IMR-90 (cell line): ENCODE results near the gene MAML2. TPM values are rescaled to one million over a fixed set of nuclear protein-coding genes. Genes with fewer than 3 reads are reported as not detected.

Source experiments
- ATAC-seq: fragments of 200-7000 bp; cut with Tn5 transposase; 2 replicates; pipeline ENCODE4 v1.9.1; 2020; ENCODE audit warnings: low read depth, mild to moderate bottlenecking, moderate library complexity
- BruUV-seq: library from RNA; stranded (reverse); fragments of 400-500 nt; replicated peaks from 2 replicates; lab custom pipeline; 2021; lab: Mats Ljungman, UMichigan
- CTCF ChIA-PET: fragments of 300-600 bp; formaldehyde crosslinking; extraction: SDS; loops from one replicate; lab custom pipeline; 2021; ENCODE audit warnings: antibody characterized with exemption; lab: Yijun Ruan, JAX
- POLR2A ChIA-PET: fragments of 300-600 bp; sonication (Branson Sonifier 250); formaldehyde crosslinking; loops from one replicate; lab custom pipeline; 2022; ENCODE audit warnings: antibody characterized with exemption; ENCODE audit not compliant: unreplicated experiment; lab: Charles Lee
- DNase-seq: peaks from one replicate; pipeline ENCODE4 v3.0.0; 2013
- H2AFZ ChIP-seq: replicated peaks from 2 replicates; pipeline ENCODE3; 2013; ENCODE audit warnings: low read length, mild to moderate bottlenecking; ENCODE audit not compliant: poor library complexity
- H2AK5ac ChIP-seq: 2 replicates; pipeline ENCODE4 v1.6.1; 2013; ENCODE audit warnings: low read depth, low read length, inconsistent platforms
- H2AK9ac ChIP-seq: replicated peaks from 2 replicates; pipeline ENCODE3; 2013; ENCODE audit warnings: mild to moderate bottlenecking, low read depth, low read length, moderate library complexity; ENCODE audit not compliant: poor library complexity
- H2BK120ac ChIP-seq: 2 replicates; pipeline ENCODE4 v1.6.1; 2013; ENCODE audit warnings: low read depth, low read length, inconsistent platforms
- H2BK15ac ChIP-seq: 3 replicates; pipeline ENCODE4 v1.6.1; 2013; ENCODE audit warnings: low read depth, low read length, inconsistent platforms
- H2BK20ac ChIP-seq: 2 replicates; pipeline ENCODE4 v1.6.1; 2013; ENCODE audit warnings: low read depth, mild to moderate bottlenecking, inconsistent platforms, low read length, moderate library complexity
- H2BK5ac ChIP-seq: 2 replicates; pipeline ENCODE4 v1.6.1; 2013; ENCODE audit warnings: mild to moderate bottlenecking, low read depth, low read length, inconsistent platforms; ENCODE audit not compliant: poor library complexity, severe bottlenecking
- H3K14ac ChIP-seq: replicated peaks from 2 replicates; pipeline ENCODE4 v1.6.1; 2013; ENCODE audit warnings: low read depth, low read length, inconsistent platforms
- H3K18ac ChIP-seq: 2 replicates; pipeline ENCODE4 v1.6.1; 2013; ENCODE audit warnings: low read depth, low read length, control low read depth
- H3K23ac ChIP-seq: 2 replicates; pipeline ENCODE4 v1.6.1; 2013; ENCODE audit warnings: low read depth, low read length, inconsistent platforms
- H3K27ac ChIP-seq: 2 replicates; pipeline ENCODE4 v1.5.1; 2013; ENCODE audit warnings: mild to moderate bottlenecking, control low read depth, low read length; ENCODE audit not compliant: insufficient read depth
- H3K27me3 ChIP-seq: 2 replicates; pipeline ENCODE4 v1.6.1; 2013; ENCODE audit warnings: low read length; ENCODE audit not compliant: control insufficient read depth, insufficient read depth
- H3K36me3 ChIP-seq: 2 replicates; pipeline ENCODE4 v1.6.1; 2013; ENCODE audit warnings: low read length, mixed read lengths; ENCODE audit not compliant: control insufficient read depth, insufficient read depth
- H3K4ac ChIP-seq: 2 replicates; pipeline ENCODE4 v1.6.1; 2013; ENCODE audit warnings: low read depth, low read length, inconsistent platforms
- H3K4me1 ChIP-seq: 2 replicates; pipeline ENCODE4 v1.6.1; 2013; ENCODE audit warnings: low read length, mixed read lengths; ENCODE audit not compliant: control insufficient read depth, insufficient read depth
- H3K4me2 ChIP-seq: 2 replicates; pipeline ENCODE4 v1.6.1; 2013; ENCODE audit warnings: low read depth, mild to moderate bottlenecking, control low read depth, low read length, moderate library complexity
- H3K4me3 ChIP-seq: 2 replicates; pipeline ENCODE4 v1.5.1; 2013; ENCODE audit warnings: low read depth, mild to moderate bottlenecking, control low read depth, low read length, moderate library complexity; ENCODE audit not compliant: insufficient read depth
- H3K56ac ChIP-seq: 2 replicates; pipeline ENCODE4 v1.6.1; 2013; ENCODE audit warnings: low read length, inconsistent platforms; ENCODE audit not compliant: insufficient read depth; ENCODE audit errors: extremely low read depth
- H3K79me1 ChIP-seq, 2 experiments: 2 replicates each; pipeline ENCODE4 v1.6.1; 2013; ENCODE audit warnings: low read length in 2 of 2, inconsistent platforms in 1 of 2, low read depth in 1 of 2
- H3K9ac ChIP-seq: 2 replicates; pipeline ENCODE4 v1.6.1; 2013; ENCODE audit warnings: low read depth, low read length, control low read depth
- H3K9me1 ChIP-seq: 2 replicates; pipeline ENCODE4 v1.6.1; 2013; ENCODE audit warnings: low read length, inconsistent platforms; ENCODE audit not compliant: insufficient read depth
- H3K9me3 ChIP-seq: 2 replicates; pipeline ENCODE4 v1.6.1; 2013; ENCODE audit warnings: low read length; ENCODE audit not compliant: control insufficient read depth, insufficient read depth
- H4K20me1 ChIP-seq: 2 replicates; pipeline ENCODE4 v1.6.1; 2013; ENCODE audit warnings: low read length, inconsistent platforms; ENCODE audit not compliant: insufficient read depth
- H4K5ac ChIP-seq: 2 replicates; pipeline ENCODE4 v1.6.1; 2013; ENCODE audit warnings: mild to moderate bottlenecking, low read depth, low read length, control low read depth
- H4K8ac ChIP-seq, 2 experiments: 2 replicates each; pipeline ENCODE4 v1.6.1; 2013; ENCODE audit warnings: low read depth in 2 of 2, low read length in 2 of 2, control low read depth in 1 of 2, inconsistent platforms in 1 of 2
- H4K91ac ChIP-seq: 2 replicates; pipeline ENCODE4 v1.6.1; 2013; ENCODE audit warnings: low read depth, low read length, inconsistent platforms; ENCODE audit not compliant: insufficient read depth
- BHLHE40 ChIP-seq: fragments of 150-350 bp; IDR thresholded peaks from 2 replicates; pipeline ENCODE4 v1.6.1; 2016; ENCODE audit warnings: mild to moderate bottlenecking, low read depth, low read length
- CEBPB ChIP-seq: IDR thresholded peaks from 2 replicates; pipeline ENCODE4 v1.6.1; 2012; ENCODE audit warnings: low read depth, low read length, improper control_type of control experiment
- CHD1 ChIP-seq: IDR thresholded peaks from 2 replicates; pipeline ENCODE4 v1.6.1; 2012; ENCODE audit warnings: low read depth, low read length, improper control_type of control experiment
- ELK1 ChIP-seq: fragments of 150-350 bp; IDR thresholded peaks from 2 replicates; pipeline ENCODE4 v1.6.1; 2016; ENCODE audit warnings: low read depth, mild to moderate bottlenecking, low read length, moderate library complexity, borderline replicate concordance
- FOS ChIP-seq: fragments of 150-350 bp; IDR thresholded peaks from 2 replicates; pipeline ENCODE4 v1.6.1; 2016; ENCODE audit warnings: low read depth, low read length
- MAFK ChIP-seq: IDR thresholded peaks from 2 replicates; pipeline ENCODE4 v1.6.1; 2012; ENCODE audit warnings: low read depth, low read length, improper control_type of control experiment
- MAZ ChIP-seq: IDR thresholded peaks from 2 replicates; pipeline ENCODE4 v1.6.1; 2012; ENCODE audit warnings: low read depth, mild to moderate bottlenecking, low read length, improper control_type of control experiment, moderate library complexity, borderline replicate concordance
- MXI1 ChIP-seq: IDR thresholded peaks from 2 replicates; pipeline ENCODE4 v1.6.1; 2012; ENCODE audit warnings: low read depth, mild to moderate bottlenecking, low read length, moderate library complexity, borderline replicate concordance
- NFE2L2 ChIP-seq: fragments of 150-350 bp; IDR thresholded peaks from 2 replicates; pipeline ENCODE4 v1.6.1; 2016; ENCODE audit warnings: low read depth, mild to moderate bottlenecking, low read length
- POLR2A ChIP-seq: IDR thresholded peaks from 2 replicates; pipeline ENCODE4 v1.6.1; 2012; ENCODE audit warnings: mild to moderate bottlenecking, low read depth, low read length
- RAD21 ChIP-seq: IDR thresholded peaks from 2 replicates; pipeline ENCODE4 v1.6.1; 2012; ENCODE audit warnings: low read length, improper control_type of control experiment
- RCOR1 ChIP-seq: IDR thresholded peaks from 2 replicates; pipeline ENCODE4 v1.6.1; 2012; ENCODE audit warnings: mild to moderate bottlenecking, low read length, improper control_type of control experiment; ENCODE audit not compliant: insufficient replicate concordance
- RFX5 ChIP-seq: IDR thresholded peaks from 2 replicates; pipeline ENCODE4 v1.8.0; 2012; ENCODE audit warnings: low read depth, mild to moderate bottlenecking, low read length, moderate library complexity
- SMC3 ChIP-seq: fragments of 150-350 bp; IDR thresholded peaks from 2 replicates; pipeline ENCODE4 v1.6.1; 2016; ENCODE audit warnings: low read depth, mild to moderate bottlenecking, antibody characterized with exemption, low read length, moderate library complexity
- USF2 ChIP-seq: fragments of 150-350 bp; IDR thresholded peaks from 2 replicates; pipeline ENCODE4 v1.6.1; 2017; ENCODE audit warnings: mild to moderate bottlenecking, antibody characterized with exemption, low read length, low read depth
- WGBS, 2 experiments: methylation state at CpG; one replicate each; pipeline versions ENCODE4 v1.1.5 to v1.1.7; 2013; ENCODE audit warnings: missing lambda C conversion rate in 2 of 2; ENCODE audit not compliant: insufficient read length in 1 of 2; ENCODE audit errors: extremely low coverage in 2 of 2; 5-methylcytosine and 5-hydroxymethylcytosine counted together
- dilution Hi-C: fragments of 300-500 bp; cut with HindIII; formaldehyde crosslinking; loops from one replicate; pipeline ENCODE4 v1.14.3; 2018; ENCODE audit warnings: low sequenced_read_pairs; ENCODE audit not compliant: unreplicated experiment
- in situ Hi-C: fragments of 300-500 bp; cut with MboI; formaldehyde crosslinking; loops from 3 replicates; pipeline ENCODE4 v1.14.3; 2019; ENCODE audit warnings: low sequenced_read_pairs, inconsistent platforms, mixed read lengths
- intact Hi-C: fragments of 100-400 bp; cut with micrococcal nuclease; formaldehyde crosslinking; loops from 2 replicates; pipeline ENCODE4 v1.10.0; 2022
- polyA plus RNA-seq, 3 experiments: library from polyadenylated mRNA; depleted of rRNA; stranded (reverse); fragments of >200 nt; gene quantifications; 2 replicates each; pipeline ENCODE4 v1.2.3, GENCODE V29; 2012; ENCODE audit warnings: low replicate concordance in 1 of 3
- total RNA-seq: library from RNA; depleted of rRNA; stranded (reverse); fragments of >200 nt; gene quantifications from 2 replicates; pipeline ENCODE4 v1.2.3, GENCODE V29; 2012
- TF ChIP-seq, protein P1 (sequence below): conservative IDR thresholded peaks from 2 replicates; pipeline ENCODE4 v1.5.1; 2012; ENCODE audit warnings: mild to moderate bottlenecking, low read depth, low read length, improper control_type of control experiment

The MAML2 gene
- total and polyA plus RNA-seq, 2 of the 4 experiments (the other 2 are of a cell fraction): 15.0 to 19.5 TPM

DNA sequence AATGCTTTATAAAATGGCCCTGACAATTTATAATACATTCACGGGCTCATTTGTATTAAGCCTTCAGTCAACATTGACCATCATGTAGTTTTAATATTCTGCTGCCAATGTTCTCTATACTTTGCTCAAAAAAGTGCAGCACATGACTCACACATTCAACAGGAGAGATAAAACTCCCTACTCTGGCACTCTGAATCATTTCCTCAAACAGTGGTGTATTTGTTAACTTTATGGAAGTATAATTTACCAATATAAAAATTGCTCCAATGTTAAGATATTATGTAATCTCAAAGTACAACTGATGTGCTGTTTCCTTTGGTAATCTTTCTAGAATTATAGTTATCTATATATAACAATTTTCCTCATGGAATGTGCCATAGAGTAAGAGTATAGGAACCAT is 39.9 kb downstream of the MAML2 start:
- H4K8ac ChIP-seq: no peak overlapping the region

More for the DNA sequence above, 39.9 kb downstream of the MAML2 start:
- in situ Hi-C loops (no loop called here), intact Hi-C loops (no loop called here), dilution Hi-C loops (no loop called here)
- Histone ChIP-seq H4K20me1 (peaks cover 8% of the 10 kb centered on the region; the same call in 1 of the 2 replicates), H2BK15ac (no peak overlapping the region), H2BK20ac (no peak overlapping the region), H3K4me1 (peaks cover 11% of the 10 kb centered on the region), H4K5ac (no peak overlapping the region), H3K56ac (no peak overlapping the region), H2BK5ac (no peak overlapping the region), H3K9ac (no peak overlapping the region), H3K79me1 (peaks cover 37 to 70% of the 10 kb centered on the region in 2 experiments), H4K91ac (no peak overlapping the region), H2AK5ac (no peak overlapping the region), H3K9me1 (peaks cover 22% of the 10 kb centered on the region), H2AFZ (no peak overlapping the region), H2BK120ac (no peak overlapping the region), H2AK9ac (no peak overlapping the region), H3K9me3 (no peaks in the 10 kb centered on the region), H3K4me2 (peak overlapping the region; percentile 18; the same call in 1 of the 2 replicates), H3K4ac (no peak overlapping the region), H3K27me3 (no peaks in the 10 kb centered on the region), H3K27ac (no peak overlapping the region), H3K36me3 (0 out of 2 replicates have a peak, but pooled peaks cover 1% of the 10 kb centered on the region), H3K18ac (no peak overlapping the region), H3K14ac (no peak overlapping the region), H3K23ac (no peak overlapping the region), H3K4me3 (no peak overlapping the region)
- BruUV-seq: no TSS peak
- DNase-seq (peak; percentile 87), ATAC-seq (peak; percentile 22)
- ChIA-PET POLR2A (interaction anchor here (0.7 kb wide), 1 partner anchor 36 kb away, joined by 3 read pairs; no protein-coding TSS in a partner anchor), CTCF (no interaction called here)
- WGBS, 2 experiments: no CpG with 5 or more reads among the region's 1 CpG
- TF ChIP-seq BHLHE40 (no peak; the same call in 1 of the 2 replicates), MAFK (peak; percentile 24; the same call in 1 of the 2 replicates), POLR2A (no peak), CEBPB (peak; percentile 56; the same call in 1 of the 2 replicates), RAD21 (0 out of 2 replicates have a peak, but pooled peaks have one; percentile 15), MXI1 (no peak), ELK1 (no peak), RCOR1 (no peak), MAZ (no peak), NFE2L2 (no peak), USF2 (peak; percentile 70), RFX5 (no peak), FOS (peak; percentile 83), SMC3 (no peak), CHD1 (no peak)
- TF ChIP-seq, protein P1, sequence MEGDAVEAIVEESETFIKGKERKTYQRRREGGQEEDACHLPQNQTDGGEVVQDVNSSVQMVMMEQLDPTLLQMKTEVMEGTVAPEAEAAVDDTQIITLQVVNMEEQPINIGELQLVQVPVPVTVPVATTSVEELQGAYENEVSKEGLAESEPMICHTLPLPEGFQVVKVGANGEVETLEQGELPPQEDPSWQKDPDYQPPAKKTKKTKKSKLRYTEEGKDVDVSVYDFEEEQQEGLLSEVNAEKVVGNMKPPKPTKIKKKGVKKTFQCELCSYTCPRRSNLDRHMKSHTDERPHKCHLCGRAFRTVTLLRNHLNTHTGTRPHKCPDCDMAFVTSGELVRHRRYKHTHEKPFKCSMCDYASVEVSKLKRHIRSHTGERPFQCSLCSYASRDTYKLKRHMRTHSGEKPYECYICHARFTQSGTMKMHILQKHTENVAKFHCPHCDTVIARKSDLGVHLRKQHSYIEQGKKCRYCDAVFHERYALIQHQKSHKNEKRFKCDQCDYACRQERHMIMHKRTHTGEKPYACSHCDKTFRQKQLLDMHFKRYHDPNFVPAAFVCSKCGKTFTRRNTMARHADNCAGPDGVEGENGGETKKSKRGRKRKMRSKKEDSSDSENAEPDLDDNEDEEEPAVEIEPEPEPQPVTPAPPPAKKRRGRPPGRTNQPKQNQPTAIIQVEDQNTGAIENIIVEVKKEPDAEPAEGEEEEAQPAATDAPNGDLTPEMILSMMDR: no peak
